DMS114 treated with DMSO at 0.1 percent for 48 hours (cell line): ENCODE results near the gene PRM1.

ENCODE experiments used
- DNase-seq: peaks from one replicate; lab custom pipeline; 2025; ENCODE audit not compliant: unreplicated experiment; lab: John Stamatoyannopoulos, UW

Gene PRM1

DNA sequence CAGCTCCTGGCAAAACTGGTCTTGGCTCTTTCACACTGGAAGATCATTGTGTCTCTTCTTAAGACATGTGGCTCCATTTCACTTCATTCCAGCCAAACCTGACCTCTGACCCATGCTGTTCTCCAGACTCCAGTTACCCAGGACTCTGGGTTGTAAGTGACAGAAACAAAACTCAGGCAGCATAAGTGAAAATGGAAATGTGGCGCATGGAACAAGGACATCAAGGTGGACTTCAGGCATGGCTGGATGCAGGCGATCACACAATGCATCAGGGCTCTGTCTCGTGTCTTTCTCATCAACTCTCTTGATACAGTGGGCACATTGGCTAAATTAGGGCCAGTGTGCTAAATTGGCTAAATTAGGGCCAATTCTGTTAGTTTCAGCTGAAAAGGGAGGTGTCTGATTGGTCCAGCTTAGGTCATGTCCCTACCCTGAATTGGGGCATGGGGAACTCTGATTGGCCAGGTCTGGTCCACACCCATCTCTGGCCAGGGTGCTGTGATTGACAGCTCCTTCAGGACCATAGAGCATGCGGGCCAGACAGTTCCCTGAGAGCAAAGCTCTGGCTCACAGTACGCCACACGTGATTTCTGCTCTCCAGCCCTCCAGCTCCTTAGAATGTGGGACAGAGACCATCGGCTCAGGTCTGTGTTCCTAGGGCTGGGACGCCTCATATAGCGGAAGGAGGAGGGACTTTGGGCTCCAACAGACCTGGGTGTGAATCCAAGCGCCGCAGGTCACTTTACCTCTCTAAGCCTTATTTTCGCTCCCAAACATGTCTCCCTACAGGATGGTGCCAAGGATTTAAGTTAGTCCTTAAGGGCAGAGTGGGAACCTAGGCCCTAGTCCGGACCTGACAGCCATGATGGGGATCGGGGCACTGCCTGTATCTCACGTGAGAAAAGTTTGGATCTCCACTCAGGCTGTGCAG, 42.6 kb downstream of the PRM1 start:
- no peak for DNase-seq

GRCh38 chr16:11236461-11237254, 44.5 kb downstream of the PRM1 start:
- no peak for DNase-seq

- DNase-seq, result no peak
Observed at GRCh38 chr16:11235703-11235991, 45.5 kb downstream of the PRM1 start.

DNA sequence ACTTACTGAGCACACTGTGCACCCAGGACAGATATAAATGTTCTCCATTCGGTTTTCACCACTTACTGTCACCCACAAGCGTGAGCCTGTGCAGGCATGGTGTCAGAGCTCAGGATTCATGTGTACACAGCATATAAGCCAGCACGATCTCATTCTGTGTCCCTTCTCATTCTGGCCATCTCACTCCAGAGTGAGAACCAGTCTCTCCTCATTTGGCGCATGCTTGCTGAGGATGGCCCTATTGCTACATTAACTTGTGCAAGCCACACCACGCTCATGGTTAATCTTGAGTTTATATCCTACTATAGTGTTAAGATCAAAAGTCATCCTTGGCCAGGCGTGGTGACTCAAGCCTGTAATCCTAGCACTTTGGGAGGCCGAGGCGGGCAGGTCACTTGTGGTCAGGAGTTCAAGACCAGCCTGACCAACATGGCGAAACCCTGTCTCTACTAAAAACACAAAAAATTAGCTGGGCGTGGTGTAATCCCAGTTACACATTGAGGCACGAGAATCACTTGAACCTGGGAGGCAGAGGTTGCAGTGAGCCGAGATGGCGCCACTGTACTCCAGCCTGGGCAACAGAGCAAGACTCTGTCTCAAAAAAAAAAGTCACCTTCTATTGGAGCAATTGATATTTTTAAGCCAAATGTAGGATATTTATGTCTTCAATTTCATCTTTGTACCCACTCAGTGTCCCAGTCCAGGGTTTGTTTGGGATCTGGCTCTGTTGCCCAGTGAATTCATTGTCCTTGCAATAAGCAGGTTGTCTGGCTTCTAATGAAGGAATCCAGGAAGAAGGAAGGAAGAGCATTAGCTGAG, 46.0 kb downstream of the PRM1 start:
- no peak for DNase-seq

- DNase-seq, result no peak
Observed at GRCh38 chr16:11233727-11234376, 47.3 kb downstream of the PRM1 start.

GRCh38 chr16:11232852-11233726, 48.0 kb downstream of the PRM1 start:
- no peak for DNase-seq

DNA sequence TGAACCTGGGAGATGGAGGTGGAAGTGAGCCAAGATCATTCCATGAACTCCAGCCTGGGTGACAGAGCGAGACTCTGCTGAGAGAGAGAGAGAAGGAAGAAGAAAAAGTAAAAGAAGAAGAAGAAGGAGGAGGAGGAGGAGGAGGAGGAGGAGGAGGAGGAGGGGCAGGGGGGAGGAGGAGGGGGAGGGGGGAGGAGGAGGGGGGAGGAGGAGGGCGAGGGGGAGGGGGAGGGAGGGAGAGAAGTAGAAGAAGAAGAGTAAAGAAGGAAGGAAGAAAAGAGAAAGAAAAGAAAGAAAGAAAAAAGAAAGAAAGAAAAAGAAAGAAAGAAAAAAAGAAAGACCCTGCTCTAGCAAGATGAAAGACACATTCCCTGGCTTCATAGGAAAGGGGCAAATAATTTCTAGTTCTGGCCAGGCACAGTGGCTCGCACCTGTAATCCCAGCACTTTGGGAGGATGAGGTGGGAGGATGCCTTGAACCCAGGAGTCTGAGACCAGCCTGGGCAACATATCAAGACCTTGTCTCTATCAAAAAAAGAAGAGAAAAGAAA, 48.8 kb downstream of the PRM1 start:
- no peak for DNase-seq

DNA sequence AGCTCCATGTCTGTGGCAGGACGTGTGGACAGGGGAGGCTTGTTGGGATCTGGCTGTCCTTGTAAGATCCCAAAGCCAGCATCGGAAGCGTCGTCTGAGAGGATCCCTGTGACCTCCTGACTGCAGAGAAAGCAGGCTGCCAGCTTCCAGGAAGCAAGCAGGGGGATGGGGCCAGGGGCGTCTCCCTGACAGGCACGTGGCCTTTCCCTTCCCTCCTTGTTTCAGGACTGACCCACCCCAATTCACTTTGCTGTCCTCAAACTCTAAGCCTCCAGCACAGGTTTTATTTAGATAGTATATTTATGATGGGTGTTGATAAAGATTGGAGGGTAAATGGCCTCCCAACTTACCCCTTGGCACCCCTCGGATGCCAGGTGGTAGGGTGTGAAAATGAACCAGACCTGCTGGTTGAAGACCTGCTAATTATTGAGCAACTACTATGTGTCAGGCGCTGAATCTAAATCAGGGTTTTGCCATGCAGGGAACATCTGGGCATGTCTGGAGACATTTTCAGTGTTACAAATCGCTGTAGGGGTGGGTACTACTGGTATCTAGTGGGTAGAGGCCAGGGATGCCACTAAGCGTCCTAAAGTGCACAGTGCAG, 49.7 kb downstream of the PRM1 start:
- no peak for DNase-seq
